Left ventricle myocardium superior (tissue), 1 donor: ENCODE measurements around the gene YIF1B. TPM values are rescaled to one million over a fixed set of nuclear protein-coding genes. Genes with fewer than 3 reads are reported as not detected.
A peak's percentile ranks its signal among the peaks of the same experiment; 100 is the strongest.

Experiments
- ATAC-seq: fragments of 200-7000 bp; cut with Tn5 transposase; one replicate; pipeline ENCODE4 v1.9.1; 2020; ENCODE audit warnings: mild to moderate bottlenecking, moderate library complexity
- DNase-seq: peaks from one replicate; pipeline ENCODE4 v3.0.0-alpha.2; 2020
- intact Hi-C: fragments of 100-400 bp; cut with micrococcal nuclease; formaldehyde crosslinking; loops from one replicate; pipeline ENCODE4 v1.11.0; 2022
- total RNA-seq: library from RNA; stranded (reverse); fragmentation: NEBNext Ultra II Directional; extraction: Animal tissue kit (Norgen Biotek cat#: 25700); gene quantifications from one replicate; pipeline ENCODE4 v1.2.1, GENCODE V29; 2021
- donor health status: DM: no; HTN: yes; CAD: no; lungs with severe emphysema.

The YIF1B gene
- total RNA-seq, 1 donor from 2014 or later, result 33.8 TPM

DNA sequence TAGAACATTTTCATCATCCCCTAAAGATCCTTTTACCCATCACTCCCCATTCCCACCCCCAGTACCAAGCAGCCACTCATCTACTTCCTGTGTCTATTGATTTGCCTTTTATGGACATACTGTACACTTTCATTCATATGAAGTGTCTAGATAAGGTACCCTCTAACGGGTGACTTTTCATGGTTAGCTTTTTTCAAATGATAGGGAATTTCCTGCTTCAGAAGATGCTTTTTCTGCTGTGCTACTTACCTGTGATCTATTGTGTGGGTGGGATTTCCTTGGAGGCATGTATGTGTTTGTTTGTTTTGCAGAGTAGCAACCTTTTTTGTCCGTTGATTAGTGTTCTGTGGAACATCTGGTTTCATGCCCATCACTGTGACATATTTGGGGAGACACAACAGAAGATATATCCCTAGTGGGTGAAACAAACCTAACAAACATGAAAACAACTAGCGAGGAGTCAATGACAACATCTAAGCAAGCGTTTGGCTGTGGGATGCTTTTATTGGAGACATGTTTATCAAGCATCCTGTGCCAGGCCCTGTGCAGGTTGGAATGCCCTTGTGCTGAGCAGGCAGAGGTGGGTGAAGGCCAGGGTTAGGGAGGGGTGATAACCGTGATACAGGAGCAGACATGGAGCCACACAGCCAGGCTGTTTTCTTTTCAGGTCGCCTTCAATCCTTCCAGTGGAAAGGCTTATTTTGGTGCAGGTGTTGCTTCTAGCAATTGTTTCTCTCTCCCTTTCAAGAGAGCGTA is 33.8 kb downstream of the YIF1B start:
- DNase-seq, result no peak
- peak; percentile 24 for ATAC-seq
- intact Hi-C loops, result no loop called here

DNA sequence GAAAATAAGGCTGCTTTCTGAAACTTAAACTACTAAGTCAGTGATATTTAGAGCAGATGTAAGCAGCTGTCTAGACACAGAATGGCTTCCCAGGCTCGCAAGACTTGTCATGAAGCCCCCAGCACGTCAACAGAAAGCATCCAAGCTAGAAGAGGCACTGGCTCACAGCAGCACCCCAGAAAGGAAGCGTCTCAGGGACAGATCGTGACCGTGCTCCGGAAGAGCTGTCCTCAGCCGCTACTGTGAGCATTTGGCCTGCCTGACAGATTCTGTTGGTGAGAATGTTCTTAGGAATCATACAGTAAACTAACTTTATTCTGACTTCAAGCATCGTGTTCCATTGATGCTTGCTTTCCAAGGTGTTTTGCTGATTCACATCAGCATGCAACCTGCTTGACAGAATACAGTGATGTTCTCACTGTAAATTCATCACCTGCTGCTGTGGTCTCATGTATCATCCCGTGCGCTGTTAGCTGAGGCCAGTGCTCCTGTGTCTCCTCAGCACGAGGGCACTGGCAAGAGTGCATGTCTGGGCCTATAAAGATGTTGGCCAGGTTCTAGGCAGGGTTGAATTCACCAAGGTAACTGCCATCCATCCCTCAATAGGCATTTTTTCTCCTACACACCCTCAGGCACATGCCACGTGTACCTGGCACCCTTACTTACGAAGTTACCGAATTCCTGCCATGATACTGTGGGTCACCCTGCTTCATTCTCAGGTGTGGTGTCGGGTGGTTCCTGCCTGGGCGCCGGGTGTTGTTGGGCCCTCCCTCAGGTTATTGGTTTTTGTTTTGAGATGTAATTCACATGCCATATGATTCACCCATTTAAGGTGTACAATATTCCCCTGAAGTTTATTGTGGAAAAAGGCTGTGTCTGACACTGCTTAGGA is 35.5 kb downstream of the YIF1B start:
- DNase-seq, result no peak
- no peak for ATAC-seq
- intact Hi-C loops, result no loop called here

DNA sequence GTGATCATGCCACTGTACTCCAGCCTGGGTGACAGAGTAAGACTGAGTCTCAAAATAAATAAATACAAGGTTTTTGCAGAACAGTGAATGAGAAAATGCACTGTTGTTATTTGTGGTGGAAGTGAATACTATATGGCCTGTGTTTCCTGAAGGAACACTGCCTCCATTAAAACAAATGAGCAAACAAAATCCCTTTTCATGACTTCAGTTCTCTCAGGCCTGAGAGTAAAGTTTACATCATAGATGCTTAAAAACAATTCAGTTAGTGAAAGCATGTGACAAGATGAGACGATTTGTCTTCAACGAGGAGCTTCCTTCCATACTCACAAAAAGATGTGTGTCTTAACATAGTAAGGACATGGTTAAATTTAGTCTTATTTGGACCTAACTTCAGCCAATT is 37.0 kb downstream of the YIF1B start:
- ATAC-seq, result no peak
- DNase-seq, result no peak
- intact Hi-C loops, result no loop called here

DNA sequence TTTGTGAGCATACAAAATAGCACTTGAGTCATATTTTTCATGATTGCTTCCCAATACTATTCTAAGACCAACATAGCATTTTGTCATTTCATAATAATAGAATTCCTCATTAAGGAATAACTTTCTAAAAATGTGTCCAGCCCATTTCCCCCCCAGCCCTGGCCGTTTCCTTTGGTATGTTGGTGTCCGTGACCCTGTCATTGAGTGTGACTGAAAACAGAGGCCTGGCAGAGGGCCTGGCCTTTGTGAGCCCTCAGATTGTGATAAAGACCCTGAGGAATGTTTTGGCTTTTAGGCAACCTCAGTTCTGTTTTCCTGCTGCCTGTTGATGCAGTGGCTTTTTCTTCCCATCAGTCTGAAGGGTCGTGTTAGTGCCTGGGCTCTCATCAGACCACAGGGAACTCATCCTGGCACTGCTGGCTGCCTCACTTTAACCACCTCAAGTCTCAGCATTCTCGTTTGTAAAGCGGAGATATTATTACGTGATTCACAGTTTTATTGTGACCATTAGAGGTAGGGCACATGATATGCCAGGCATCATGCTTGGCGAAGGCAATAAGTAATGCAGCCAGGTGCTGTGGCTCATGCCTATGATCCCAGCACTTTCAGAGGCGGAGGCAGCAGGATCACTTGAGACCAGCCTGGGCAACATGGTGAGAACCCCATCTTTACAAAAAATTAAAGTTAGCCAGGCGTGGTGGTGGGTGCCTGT is 37.6 kb downstream of the YIF1B start:
- DNase-seq (peak; percentile 76), ATAC-seq (peak; percentile 89)
- intact Hi-C loops, result no loop called here

- intact Hi-C loops, result no loop called here
- no peak for DNase-seq
- no peak for ATAC-seq
These were observed 38.2 kb downstream of the YIF1B start for GRCh38 chr19:38277549-38277948.

- no peak for DNase-seq
- intact Hi-C loops, result no loop called here
- ATAC-seq, result no peak
These were observed 38.7 kb downstream of the YIF1B start for GRCh38 chr19:38276942-38277517.

DNA sequence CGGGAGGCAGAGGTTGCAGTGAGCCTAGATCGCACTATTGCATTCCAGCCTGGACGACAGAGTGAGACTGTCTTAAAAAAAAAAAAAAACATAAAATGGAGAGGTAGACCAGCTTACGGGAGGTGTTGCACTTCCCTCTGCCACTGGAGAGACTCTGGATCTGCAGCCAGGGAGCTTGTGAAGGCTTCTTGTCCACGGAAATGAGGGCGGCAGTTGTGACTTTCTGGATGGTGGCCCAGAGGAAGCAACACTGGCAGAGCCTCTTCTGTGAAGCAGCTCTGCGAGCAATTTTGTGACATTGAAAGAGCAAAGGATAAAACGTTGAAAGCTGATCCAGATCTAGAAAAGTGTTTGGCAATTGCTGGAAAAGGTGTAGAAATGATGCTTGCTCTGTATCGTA is 41.0 kb downstream of the YIF1B start:
- intact Hi-C loops, result no loop called here
- ATAC-seq (peak; percentile 44), DNase-seq (no peak)

DNA sequence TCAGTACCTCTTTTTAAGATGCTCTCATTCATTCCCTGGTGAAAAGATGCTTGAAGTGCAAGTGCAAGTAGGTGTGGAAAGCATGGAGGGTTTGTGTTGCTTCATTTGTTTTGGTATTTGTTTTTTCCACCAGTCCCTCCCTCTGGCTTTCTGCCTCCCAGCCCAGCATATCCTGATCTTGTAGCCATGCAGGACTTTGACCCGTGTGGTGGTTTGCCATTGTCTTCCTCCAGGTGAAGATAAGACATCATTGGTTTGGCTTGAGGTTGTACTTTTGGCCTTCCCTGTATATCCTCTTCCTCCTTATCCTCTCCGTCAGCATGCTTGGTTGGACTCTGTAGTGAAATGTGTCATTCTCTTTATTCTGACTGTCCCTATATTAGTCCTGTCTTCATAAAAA is 42.2 kb downstream of the YIF1B start:
- intact Hi-C loops, result no loop called here
- DNase-seq (no peak), ATAC-seq (no peak)

DNA sequence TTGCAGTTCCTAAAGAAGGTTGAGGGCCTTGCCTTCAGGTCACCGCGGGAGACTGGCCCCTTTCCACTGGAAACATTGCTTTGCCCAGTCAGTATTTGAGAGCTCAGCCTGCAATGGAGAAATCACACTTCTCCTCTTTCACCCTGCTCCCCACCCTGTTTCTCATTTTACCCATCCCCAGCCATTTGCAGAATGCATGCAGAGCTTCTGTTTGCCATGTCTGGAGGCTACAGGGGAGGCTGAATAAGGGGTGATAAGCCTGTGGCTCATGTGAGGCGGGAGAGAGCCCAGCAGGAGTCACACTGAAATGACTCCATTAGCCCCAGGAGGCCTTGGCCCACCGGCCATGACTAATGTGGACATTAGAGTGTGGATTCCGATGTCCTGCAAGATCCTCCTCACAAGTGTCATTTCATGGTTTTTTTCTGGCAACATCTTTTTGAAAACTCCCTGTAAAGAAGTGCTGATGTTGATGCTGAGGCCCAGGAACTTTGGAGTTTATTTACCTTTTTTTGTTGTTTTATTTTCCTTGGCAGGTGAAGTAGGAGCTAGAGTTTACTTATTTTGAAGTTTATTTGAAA is 45.1 kb downstream of the YIF1B start:
- no peak for ATAC-seq
- intact Hi-C loops, result no loop called here

GRCh38 chr19:38268539-38268938 is 47.2 kb downstream of the YIF1B start:
- intact Hi-C loops, result no loop called here
- ATAC-seq (no peak), DNase-seq (no peak)

More for the DNA sequence above, 45.1 kb downstream of the YIF1B start:
- no peak for DNase-seq

DNA sequence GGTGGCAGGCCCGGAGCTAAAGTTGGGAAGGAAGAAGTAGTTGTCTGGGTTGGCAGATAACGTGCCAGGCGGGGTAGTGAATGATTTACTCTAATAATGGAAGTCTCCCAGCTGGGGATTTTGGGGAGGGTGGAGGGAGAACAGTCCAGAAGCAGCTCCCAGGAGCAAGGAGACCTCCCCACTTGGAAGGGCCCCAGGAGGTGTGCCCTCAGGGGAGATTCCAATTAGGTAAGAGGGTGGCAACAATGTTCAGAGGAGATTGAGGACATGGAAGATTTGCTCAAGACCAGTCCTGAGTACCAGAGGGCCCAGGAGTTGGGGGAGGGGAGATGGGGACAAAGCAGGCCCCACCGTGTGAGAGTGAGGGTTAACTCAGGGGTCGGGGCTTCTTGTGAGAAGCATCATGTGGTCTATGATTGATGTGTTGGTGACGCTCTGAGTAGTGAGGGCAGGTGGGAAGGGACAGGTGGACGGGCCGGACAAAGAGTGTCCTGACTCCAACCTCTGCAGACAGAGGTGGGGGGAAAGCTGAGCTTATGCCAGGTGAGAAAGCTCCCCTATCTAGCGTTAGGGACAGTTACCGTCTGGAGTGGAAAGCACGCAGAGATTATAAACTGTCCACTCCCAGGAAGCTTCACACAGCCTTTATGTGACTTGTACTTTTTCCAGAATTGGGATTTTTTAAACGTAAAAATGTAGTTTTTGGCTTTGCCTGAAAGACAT is 47.8 kb downstream of the YIF1B start:
- ATAC-seq, result no peak
- no peak for DNase-seq
- intact Hi-C loops, result no loop called here

DNA sequence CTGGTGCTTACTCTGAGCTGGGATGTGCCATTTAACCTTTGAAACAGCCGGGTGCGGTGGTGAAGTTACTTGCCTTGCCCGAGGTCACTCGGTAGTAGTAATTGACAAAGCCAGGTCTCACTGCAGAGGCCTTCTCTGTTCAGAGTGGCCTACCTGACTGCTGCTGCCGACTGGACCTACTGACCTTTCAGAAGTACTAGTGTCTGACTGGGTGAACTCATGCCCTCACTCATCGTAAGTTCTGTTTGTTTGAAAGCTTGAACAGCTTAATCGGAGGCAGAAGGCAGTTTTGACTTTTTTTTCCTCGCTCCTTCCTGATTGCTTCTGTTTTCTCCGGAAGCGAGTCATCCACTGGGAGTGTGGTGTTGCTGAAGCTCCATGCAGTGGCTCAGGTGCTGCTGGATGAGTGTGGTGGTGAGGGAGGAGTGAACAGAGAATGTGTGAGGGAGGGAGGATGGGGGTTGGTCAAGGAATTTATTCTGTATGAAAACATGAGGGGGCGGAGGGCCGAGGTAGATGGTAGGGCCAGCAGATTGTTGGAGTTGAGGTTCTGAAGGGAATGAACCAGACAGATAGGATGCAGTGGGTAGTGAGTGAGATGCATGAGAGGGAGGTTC is 48.7 kb downstream of the YIF1B start:
- intact Hi-C loops, result no loop called here
- DNase-seq (no peak), ATAC-seq (no peak)

DNA sequence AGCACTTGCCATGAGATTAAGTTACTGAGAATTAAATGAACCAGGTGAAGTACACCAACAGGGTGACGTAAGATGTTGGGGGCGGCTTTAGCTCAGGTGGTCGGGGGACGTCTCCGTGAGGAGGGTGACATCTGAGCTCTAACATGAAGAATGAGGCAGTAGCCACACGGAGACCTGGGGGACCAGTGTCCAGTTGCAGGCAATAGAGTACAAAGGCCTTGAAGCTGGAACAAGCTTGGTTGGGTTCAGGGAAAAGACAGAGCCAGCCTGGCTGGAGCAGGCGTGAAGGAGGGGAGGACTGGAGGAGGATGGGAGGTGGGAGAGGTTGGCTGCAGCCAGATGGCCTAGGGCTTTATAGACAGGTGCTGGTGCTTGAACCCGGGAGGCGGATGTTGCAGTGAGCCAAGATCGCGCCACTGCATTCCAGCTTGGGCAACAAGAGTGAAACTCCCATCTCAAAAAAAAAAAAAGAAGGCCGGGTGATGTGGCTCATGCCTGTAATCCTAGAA is 49.8 kb downstream of the YIF1B start:
- intact Hi-C loops, result no loop called here
- no peak for DNase-seq
- ATAC-seq, result no peak

DNA sequence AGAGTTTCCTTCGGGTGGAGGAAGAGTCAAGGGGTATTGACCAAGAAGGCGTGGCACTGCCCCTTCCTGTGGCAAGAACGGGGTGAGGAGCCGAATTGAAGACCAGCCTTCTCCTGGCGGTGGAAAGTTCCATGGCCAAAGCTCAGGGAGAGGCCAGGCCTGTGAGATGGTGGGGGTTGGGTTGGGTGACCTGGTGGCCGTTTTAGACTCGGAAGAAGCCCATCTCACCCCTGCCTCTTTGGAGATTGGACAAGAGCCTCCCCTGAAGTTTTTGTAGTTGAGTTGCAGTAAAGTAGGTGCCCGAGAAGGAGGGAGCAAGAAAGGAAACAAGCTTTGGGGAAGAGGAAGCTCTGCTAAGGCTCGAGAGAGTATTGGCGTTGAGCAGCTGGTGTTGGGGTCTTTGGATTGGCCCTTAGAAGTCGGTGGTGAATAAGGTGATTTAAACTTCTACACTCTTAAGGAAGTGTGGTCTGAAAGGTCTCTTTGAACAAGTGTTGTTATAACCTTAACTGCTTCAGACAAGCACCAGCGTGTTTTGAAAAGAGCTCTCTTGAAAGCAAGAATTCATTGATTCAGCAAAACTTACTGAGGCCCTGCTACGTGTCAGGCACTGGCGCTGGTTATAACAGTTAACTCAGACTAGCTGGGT is 50.4 kb downstream of the YIF1B start:
- ATAC-seq (peak; percentile 13), DNase-seq (no peak)
- intact Hi-C loops, result no loop called here

- ATAC-seq, result peak; percentile 46
- intact Hi-C loops, result no loop called here
- DNase-seq, result peak; percentile 58
These were observed 51.1 kb downstream of the YIF1B start, which contains the start of gene SPINT2 for GRCh38 chr19:38264486-38265212. TSS of gene SPINT2 (plus strand) at chr19:38264573. CDS start at chr19:38264893, 320 bp downstream.

DNA sequence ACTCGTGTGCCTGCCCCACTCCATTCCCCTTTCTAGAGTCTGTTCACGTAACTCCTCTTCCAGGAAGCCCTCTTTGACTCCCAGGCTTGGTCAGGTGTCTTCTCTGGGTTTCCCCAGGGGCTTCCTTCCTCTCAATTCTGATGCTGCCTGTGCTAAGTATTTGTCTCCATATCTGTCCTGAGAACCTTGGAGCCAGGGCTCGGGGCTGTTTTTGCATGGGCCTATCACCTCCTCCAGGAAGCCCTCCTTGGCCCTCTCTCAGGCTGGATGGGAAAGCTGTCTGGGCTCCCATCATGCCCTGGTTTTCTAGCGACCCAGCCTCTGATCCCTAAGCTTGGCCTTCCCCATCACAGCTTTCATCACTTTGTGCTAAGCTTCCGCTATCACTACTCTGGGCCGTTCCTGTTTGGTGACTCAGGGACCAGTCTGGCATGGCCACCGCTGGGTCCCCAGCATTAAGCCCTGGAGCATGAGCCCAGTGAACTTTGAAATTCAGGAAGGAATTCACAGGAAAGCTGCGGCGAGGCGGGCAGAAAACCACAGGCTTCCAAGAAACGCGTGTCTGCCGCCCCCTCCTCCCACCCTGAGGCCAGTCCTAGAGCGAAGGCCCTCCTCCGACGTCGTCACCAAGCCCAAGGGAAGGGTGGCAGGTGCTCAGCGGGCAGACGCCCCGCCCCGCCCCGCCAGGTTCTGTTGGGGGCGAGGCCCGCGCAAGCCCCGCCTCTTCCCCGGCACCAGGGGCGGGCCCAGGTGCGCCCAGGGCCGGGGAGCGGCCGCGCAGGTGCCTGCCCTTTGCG is 51.9 kb downstream of the YIF1B start:
- DNase-seq (peak; percentile 42), ATAC-seq (peak; percentile 84)
- intact Hi-C loops, result no loop called here
